NCI-H128 (cell line): Measurements from ENCODE around the gene AGO4.
"Not testable (repeated sequence)": the region's sequence is repeated elsewhere in the genome, so short reads cannot be mapped to it uniquely, and the experiment has no call there.

Experiments
- DNase-seq: peaks from one replicate; lab custom pipeline; 2025; ENCODE audit not compliant: unreplicated experiment; lab: John Stamatoyannopoulos, UW

Gene AGO4

GRCh38 chr1:35810096-35810881 lies 2.5 kb downstream of the AGO4 start:
- DNase-seq: no peak

GRCh38 chr1:35812754-35813153 lies 4.9 kb downstream of the AGO4 start:
- DNase-seq: not testable (repeated sequence)

DNA sequence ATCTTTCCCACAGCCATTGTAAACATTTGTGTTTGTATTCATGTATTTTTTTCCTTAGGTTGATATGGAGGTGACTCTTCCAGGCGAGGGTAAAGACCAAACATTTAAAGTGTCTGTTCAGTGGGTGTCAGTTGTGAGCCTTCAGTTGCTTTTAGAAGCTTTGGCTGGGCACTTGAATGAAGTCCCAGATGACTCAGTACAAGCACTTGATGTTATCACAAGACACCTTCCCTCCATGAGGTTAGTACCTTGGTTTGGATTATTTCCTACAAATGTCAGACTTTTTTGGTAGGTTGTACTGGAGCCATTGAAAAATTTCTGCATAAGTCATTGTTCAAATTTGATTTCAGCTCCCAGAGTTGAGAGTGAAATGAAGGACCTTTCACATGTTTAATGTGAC lies 17.4 kb downstream of the AGO4 start:
- DNase-seq: no peak

DNA sequence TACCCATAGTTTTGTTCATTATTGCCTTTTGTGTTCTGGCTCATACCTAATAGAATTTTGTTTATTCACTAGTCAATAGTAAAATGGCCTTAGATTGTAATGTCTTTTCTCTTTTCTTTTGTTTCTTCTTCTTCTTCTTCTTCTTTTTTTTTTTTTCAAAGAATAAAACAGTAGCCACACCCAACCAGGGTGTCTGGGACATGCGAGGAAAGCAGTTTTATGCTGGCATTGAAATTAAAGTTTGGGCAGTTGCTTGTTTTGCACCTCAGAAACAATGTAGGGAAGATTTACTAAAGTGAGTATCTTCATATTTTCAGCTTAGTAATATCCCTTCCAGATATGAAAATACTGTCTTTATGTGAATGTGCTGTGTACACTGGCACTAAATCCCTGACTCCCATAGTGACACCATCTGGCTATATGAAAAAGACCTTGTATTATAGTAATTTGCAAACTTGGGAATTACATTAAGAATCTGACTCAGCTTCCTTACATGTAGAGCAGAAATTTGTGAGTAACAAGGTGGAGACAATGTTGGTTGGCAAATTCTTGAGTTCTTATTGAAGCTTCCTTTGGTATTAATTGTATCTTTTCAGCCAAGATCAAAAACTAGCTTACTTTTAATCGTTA lies 24.6 kb downstream of the AGO4 start:
- no peak for DNase-seq

DNA sequence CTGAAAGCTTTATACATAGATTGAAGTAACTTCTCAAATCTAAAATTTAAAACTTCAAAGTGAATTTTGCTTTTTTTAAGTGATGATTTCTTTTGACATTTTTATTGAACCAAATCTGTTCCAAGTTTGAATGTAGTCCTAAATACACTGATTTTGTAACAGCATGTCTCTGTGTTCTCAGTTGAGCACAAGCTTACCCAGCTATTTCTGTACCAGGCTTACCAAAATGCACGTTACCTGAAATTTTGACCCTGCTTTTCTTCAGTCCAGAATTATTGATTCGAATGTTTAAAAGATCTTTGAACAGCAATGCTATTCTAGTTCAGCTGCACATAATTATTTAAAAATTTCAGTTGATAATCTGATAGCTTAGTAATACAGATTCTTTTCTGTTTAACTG lies 25.6 kb downstream of the AGO4 start:
- DNase-seq: no peak

- DNase-seq: no peak
These were observed 26.4 kb downstream of the AGO4 start for GRCh38 chr1:35834218-35834617.

DNA sequence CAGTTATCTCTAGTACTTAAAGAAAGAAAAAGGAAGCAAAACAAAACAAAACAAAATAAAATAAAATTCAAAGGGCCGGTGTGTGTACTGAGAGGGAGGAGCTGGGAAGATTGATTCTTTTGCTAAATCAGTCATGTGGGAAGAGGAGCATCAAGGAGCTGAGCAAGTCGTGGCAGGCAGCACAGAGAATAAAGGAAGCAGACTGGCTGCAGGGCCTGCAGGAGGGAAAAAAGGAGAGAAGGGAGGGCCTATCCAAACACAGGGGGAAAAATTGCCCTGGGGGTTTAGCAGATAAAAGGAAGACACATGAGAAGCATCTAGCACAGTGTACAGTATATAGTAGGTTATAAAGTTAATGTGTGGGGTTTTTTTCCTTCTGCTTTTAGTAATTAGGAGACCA lies 27.6 kb downstream of the AGO4 start:
- no peak for DNase-seq

DNA sequence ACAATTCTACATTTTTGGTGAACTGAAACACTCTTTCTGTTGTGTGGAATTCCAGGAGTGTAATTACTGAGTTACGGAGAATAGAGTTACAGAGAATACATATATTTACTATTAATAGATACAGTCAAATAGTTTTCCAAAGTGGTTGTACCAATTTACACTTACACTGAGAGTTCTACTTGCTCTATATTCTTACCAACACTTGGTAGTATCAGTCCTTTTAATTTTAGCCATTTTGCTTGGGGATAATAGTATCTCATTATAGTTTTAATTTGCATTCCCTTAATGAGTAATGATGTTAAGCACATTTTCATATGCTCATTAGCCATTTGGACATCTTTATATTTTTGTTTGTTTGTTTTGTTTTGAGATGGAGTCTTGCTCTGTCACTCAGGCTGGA lies 28.9 kb downstream of the AGO4 start:
- DNase-seq: no peak

- DNase-seq: no peak
These were observed 31.0 kb downstream of the AGO4 start for GRCh38 chr1:35838693-35839245.

DNA sequence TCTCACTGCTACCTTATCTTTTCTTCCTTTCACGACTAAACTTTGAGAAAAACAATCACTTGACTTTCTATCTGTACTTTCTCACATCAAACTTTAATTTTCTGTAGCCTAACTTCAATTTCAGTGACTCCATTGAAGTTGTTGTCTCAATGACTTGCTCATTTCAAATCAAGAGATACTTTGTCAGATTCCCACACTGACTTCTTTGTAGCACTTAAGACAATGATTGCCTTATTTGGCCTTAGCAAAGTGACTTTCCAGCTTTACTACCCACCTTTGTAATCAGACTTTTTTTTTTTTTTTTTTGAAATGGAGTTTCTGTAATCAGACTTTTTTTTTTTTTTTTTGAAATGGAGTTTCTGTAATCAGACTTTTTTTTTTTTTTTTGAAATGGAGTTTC lies 37.0 kb downstream of the AGO4 start:
- no peak for DNase-seq

DNA sequence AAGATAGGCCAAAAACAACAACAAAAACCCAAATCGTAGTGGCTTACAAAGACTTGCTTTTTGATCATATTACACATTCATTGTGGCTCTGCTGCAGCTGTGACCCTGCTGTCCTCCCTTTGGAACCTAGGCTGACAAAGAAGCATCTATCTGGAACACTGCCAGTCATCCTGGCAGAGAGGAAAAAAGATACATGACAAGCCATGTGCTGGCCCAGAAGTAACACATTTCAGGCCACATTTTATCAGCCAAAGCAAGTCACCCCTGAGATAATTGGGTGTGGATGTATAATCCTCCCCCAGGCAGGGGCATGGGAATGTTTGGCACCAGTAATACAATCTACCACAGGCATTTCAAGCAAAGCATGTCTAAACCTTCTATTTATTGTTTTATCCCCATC lies 38.0 kb downstream of the AGO4 start:
- DNase-seq: no peak

DNA sequence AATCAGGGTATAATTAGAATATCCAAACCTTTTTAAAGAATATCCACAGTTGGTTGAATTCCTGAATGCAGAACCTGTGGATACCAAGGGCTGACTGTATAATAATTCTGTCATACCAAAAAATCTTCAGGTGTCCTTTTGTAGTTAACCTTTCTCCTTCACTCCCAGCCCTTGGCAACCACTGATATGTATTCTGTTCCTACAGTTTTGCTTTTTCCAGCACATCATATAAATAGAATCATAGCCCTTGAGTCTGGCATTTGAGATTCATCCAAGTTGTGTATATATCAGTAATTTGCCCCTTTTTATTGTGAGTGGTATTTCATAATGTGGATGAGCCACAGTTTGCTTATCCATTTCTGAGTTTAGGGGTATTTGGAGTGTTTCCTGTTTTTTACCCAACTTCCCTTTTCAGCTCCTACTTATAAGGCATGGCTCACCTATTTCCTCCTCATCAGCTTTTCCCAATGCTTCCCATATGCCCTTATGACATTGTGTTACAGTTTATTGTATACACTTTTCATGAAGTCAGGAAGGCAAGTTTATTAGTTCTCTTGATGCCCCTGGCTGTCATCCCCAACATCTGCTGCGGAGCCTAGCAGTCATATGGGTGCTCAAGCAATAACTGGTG lies 40.2 kb downstream of the AGO4 start:
- DNase-seq: no peak

GRCh38 chr1:35850051-35850450 lies 42.2 kb downstream of the AGO4 start:
- no peak for DNase-seq

- no peak for DNase-seq
These were observed 42.9 kb downstream of the AGO4 start for GRCh38 chr1:35850716-35851115.

- DNase-seq: no peak
These were observed 43.5 kb downstream of the AGO4 start for GRCh38 chr1:35851132-35851869.

- DNase-seq: no peak
These were observed 44.4 kb downstream of the AGO4 start for GRCh38 chr1:35852241-35852640.

- DNase-seq: no peak
These were observed 47.3 kb downstream of the AGO4 start for GRCh38 chr1:35854989-35855700.

DNA sequence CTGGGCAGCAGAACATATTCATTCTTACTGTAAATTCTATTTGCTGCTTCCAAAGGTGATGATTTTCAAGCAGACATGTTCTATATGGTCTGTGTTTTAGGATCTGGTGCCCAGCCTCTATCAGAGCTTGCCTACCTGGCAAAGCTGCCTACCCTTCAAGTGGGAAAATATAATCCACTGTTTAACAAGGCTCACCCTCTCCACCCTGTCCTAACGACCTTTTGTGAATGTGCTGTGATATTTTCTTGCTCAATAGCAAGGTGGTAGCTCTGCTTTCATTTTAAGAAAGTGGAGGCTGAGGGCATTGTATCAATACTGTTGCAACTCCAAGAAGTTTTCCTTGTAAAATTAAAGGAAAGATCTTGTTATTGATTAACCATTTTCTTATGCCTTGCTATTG lies 49.1 kb downstream of the AGO4 start:
- no peak for DNase-seq

DNA sequence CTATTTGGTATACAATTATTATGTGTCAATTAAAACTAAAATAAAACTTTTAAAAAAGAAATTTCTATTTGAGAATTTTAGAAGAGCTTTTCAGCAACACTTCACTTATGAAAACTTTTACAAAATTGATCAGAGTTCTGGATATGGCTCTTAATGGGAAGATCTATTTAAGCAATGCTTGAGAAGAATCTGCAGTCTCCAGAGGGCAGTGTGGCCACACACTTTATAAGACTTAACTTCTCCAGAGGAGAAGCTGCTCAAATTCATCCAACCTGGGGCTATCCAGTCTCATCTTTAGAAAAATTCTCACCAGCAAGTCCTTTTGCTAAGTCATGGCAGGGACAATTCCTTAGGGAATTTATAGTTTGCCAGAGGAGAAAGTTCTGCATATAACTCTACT lies 50.0 kb downstream of the AGO4 start:
- DNase-seq: no peak

DNA sequence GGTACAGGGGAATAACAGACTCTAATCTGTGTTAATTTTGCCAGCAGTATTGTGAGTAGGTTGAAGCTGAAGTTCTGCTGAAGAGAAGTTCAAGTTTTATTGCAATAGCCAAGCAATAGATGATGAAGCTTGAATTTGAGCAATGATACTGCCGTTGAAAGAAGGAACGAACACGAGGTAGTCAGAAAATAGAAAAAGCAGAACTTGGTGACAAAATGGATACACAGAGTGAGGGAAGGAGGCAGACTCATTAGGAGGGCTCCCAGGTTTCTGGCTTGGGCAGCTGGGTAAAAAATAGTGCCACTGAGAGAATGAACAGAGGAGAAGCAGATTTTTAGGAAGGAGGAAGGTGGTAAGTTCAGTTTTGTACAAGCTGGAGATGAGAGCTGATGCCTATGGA lies 52.9 kb downstream of the AGO4 start:
- DNase-seq: no peak

DNA sequence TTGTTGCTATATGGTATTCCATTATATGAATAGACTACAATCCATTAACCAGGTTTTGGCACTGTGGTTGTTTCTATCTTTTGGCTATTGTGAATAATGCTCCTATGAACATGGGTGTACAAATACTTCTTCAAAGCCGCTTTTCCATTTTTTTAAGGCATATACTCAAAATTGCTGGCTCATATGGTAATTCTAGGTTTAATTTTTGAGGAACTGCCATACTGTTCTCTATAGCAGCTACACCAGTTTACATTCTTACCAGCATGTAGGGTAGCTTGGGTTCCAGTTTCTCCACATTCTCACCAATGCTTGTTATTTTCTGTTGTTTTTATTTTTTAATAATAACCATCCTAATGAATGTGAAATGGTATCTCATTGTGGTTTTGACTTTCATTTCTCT lies 55.3 kb downstream of the AGO4 start:
- no peak for DNase-seq
